GM19351 (cell line): ENCODE results near the gene SOX9.
"Not testable (repeated sequence)": the region's sequence is repeated elsewhere in the genome, so short reads cannot be mapped to it uniquely, and the experiment has no call there.

Experiments used
- ATAC-seq: cut with Tn5 transposase; IDR thresholded peaks from one replicate; pipeline ENCODE4 v1.9.1; 2021; ENCODE audit warnings: mild to moderate bottlenecking, moderate library complexity; ENCODE audit not compliant: unreplicated experiment

Gene SOX9

GRCh38 chr17:72110942-72111318 lies 9.9 kb upstream of the SOX9 start:
- no peak for ATAC-seq

GRCh38 chr17:72111336-72111923 lies 9.4 kb upstream of the SOX9 start:
- no peak for ATAC-seq

GRCh38 chr17:72111926-72112325 lies 8.9 kb upstream of the SOX9 start:
- not testable (repeated sequence) for ATAC-seq

GRCh38 chr17:72113751-72114150 lies 7.1 kb upstream of the SOX9 start:
- ATAC-seq = no peak

- ATAC-seq = no peak
Measured at GRCh38 chr17:72115781-72116525, 4.9 kb upstream of the SOX9 start.

- no peak for ATAC-seq
Measured at GRCh38 chr17:72116661-72117521, 3.9 kb upstream of the SOX9 start.

GRCh38 chr17:72117535-72118334 lies 3.1 kb upstream of the SOX9 start:
- ATAC-seq = no peak

- no peak for ATAC-seq
Measured at GRCh38 chr17:72118335-72119076, 2.3 kb upstream of the SOX9 start.

GRCh38 chr17:72119077-72119872 lies 1.5 kb upstream of the SOX9 start:
- ATAC-seq = no peak

GRCh38 chr17:72119873-72120641 lies 763 bp upstream of the SOX9 start:
- ATAC-seq = no peak

GRCh38 chr17:72121164-72122009 lies 567 bp downstream of the SOX9 start:
- no peak for ATAC-seq

- no peak for ATAC-seq
Measured at GRCh38 chr17:72122010-72122764, 1.4 kb downstream of the SOX9 start.

- ATAC-seq = no peak
Measured at GRCh38 chr17:72122765-72123529, 2.1 kb downstream of the SOX9 start.

GRCh38 chr17:72123530-72124437 lies 3.0 kb downstream of the SOX9 start:
- no peak for ATAC-seq

- ATAC-seq = no peak
Measured at GRCh38 chr17:72124438-72124775, 3.6 kb downstream of the SOX9 start.
